Mesendoderm (in vitro differentiated cells): ENCODE results near the gene CER1. TPM values are rescaled to one million over a fixed set of nuclear protein-coding genes. Genes with fewer than 3 reads are reported as not detected.

Experiments
- DNase-seq: peaks from one replicate; pipeline ENCODE4 v3.0.0; 2013
- H2AK5ac ChIP-seq: 2 replicates; pipeline ENCODE4 v1.6.1; 2013; ENCODE audit warnings: low read length, inconsistent platforms
- H2BK120ac ChIP-seq: 2 replicates; pipeline ENCODE4 v1.6.1; 2013; ENCODE audit warnings: low read depth, mild to moderate bottlenecking, low read length, moderate library complexity, mixed read lengths
- H2BK15ac ChIP-seq: replicated peaks from 2 replicates; pipeline ENCODE4 v1.6.1; 2013; ENCODE audit warnings: low read depth, mild to moderate bottlenecking, moderate library complexity
- H2BK5ac ChIP-seq: 2 replicates; pipeline ENCODE4 v1.6.1; 2013; ENCODE audit warnings: low read length, inconsistent platforms
- H3K18ac ChIP-seq: 2 replicates; pipeline ENCODE4 v1.6.1; 2013; ENCODE audit warnings: mild to moderate bottlenecking, low read length, mixed read lengths
- H3K23ac ChIP-seq: one replicate; pipeline ENCODE4 v1.6.1; 2013; ENCODE audit warnings: low read length
- H3K27ac ChIP-seq: 2 replicates; pipeline ENCODE4 v1.5.1; 2013; ENCODE audit warnings: low read depth, mild to moderate bottlenecking, inconsistent platforms, low read length, moderate library complexity
- H3K27me3 ChIP-seq: 2 replicates; pipeline ENCODE4 v1.6.1; 2013; ENCODE audit warnings: low read length, control low read depth, mild to moderate bottlenecking, inconsistent platforms; ENCODE audit not compliant: insufficient read depth, poor library complexity
- H3K36me3 ChIP-seq: 2 replicates; pipeline ENCODE4 v1.6.1; 2013; ENCODE audit warnings: low read length, inconsistent platforms; ENCODE audit not compliant: control insufficient read depth, insufficient read depth
- H3K4ac ChIP-seq: one replicate; pipeline ENCODE4 v1.6.1; 2013; ENCODE audit warnings: low read depth, mild to moderate bottlenecking, low read length, moderate library complexity
- H3K4me1 ChIP-seq: 2 replicates; pipeline ENCODE4 v1.6.1; 2013; ENCODE audit warnings: low read depth, low read length, inconsistent platforms; ENCODE audit not compliant: control insufficient read depth
- H3K4me2 ChIP-seq: 2 replicates; pipeline ENCODE4 v1.6.1; 2013; ENCODE audit warnings: low read length
- H3K4me3 ChIP-seq: 2 replicates; pipeline ENCODE4 v1.5.1; 2013; ENCODE audit warnings: mild to moderate bottlenecking, low read length
- H3K56ac ChIP-seq: one replicate; pipeline ENCODE4 v1.6.1; 2013; ENCODE audit warnings: low read length
- H3K79me1 ChIP-seq: 2 replicates; pipeline ENCODE4 v1.6.1; 2013; ENCODE audit warnings: low read length, inconsistent platforms
- H3K79me2 ChIP-seq: 2 replicates; pipeline ENCODE4 v1.6.1; 2013; ENCODE audit warnings: mild to moderate bottlenecking, low read length; ENCODE audit not compliant: control insufficient read depth, insufficient read depth
- H3K9ac ChIP-seq: 2 replicates; pipeline ENCODE4 v1.6.1; 2013; ENCODE audit warnings: low read length, inconsistent platforms
- H4K5ac ChIP-seq: one replicate; pipeline ENCODE4 v1.6.1; 2013; ENCODE audit warnings: low read length
- H4K8ac ChIP-seq: one replicate; pipeline ENCODE4 v1.6.1; 2013; ENCODE audit warnings: low read depth, mild to moderate bottlenecking, control low read depth, low read length, moderate library complexity
- WGBS: extraction: QIAGEN DNeasy Blood & Tissue Kit; methylation state at CpG from one replicate; pipeline ENCODE4 v1.1.7; 2013; ENCODE audit warnings: low lambda C conversion rate, missing lambda C conversion rate; ENCODE audit not compliant: insufficient coverage; ENCODE audit errors: extremely low coverage; 5-methylcytosine and 5-hydroxymethylcytosine counted together
- polyA plus RNA-seq, 2 experiments: library from polyadenylated mRNA; stranded (reverse); fragments of 200-250 nt; gene quantifications; one replicate each; pipeline ENCODE4 v1.2.3, GENCODE V29; 2013

Gene CER1
- 779 TPM for polyA plus RNA-seq (2013, experiment 1 of 2)
- 727 TPM for polyA plus RNA-seq (2013, experiment 2 of 2)

- Histone ChIP-seq H4K8ac (peak within 1 kb of the TSS; percentile 89), H3K36me3 (peaks cover 6% of the 10 kb centered on the region), H2BK5ac (peak within 1 kb of the TSS; percentile 94), H2BK120ac (peak within 1 kb of the TSS; percentile 73), H3K27me3 (no peaks in the 10 kb centered on the region), H2BK15ac (no peak within 1 kb of the TSS), H4K5ac (peak within 1 kb of the TSS; percentile 29), H3K27ac (peak within 1 kb of the TSS; percentile 82), H3K18ac (peak within 1 kb of the TSS; percentile 79), H3K4me1 (peaks cover 7% of the 10 kb centered on the region), H3K79me1 (peaks cover 2% of the 10 kb centered on the region), H2AK5ac (no peak within 1 kb of the TSS), H3K56ac (peak within 1 kb of the TSS; percentile 79), H3K79me2 (peaks cover 12% of the 10 kb centered on the region), H3K23ac (no peak within 1 kb of the TSS), H3K9ac (peak within 1 kb of the TSS; percentile 96), H3K4ac (no peak within 1 kb of the TSS), H3K4me2 (peak within 1 kb of the TSS; percentile 46), H3K4me3 (peak within 1 kb of the TSS; percentile 82)
- DNase-seq, result peak; percentile 99
- WGBS, result no CpG with 5 or more reads among the region's 7 CpGs
Observed at GRCh38 chr9:14722391-14723035, at the start of gene CER1. Gene CER1 (minus strand): TSS chr9:14722733. CDS start chr9:14722672, 61 bp downstream.

- Histone ChIP-seq H3K79me1 (no peaks in the 10 kb centered on the region), H4K8ac (no peak overlapping the region), H3K56ac (peak overlapping the region; percentile 26), H3K27me3 (no peaks in the 10 kb centered on the region), H3K4me2 (no peak overlapping the region), H3K4me3 (no peak overlapping the region), H3K79me2 (no peaks in the 10 kb centered on the region), H3K18ac (no peak overlapping the region), H3K4ac (no peak overlapping the region), H3K36me3 (no peaks in the 10 kb centered on the region), H2BK5ac (peak overlapping the region; percentile 67), H4K5ac (no peak overlapping the region), H3K23ac (no peak overlapping the region), H3K4me1 (no peaks in the 10 kb centered on the region), H3K27ac (no peak overlapping the region), H2BK120ac (no peak overlapping the region), H2BK15ac (no peak overlapping the region), H3K9ac (no peak overlapping the region), H2AK5ac (peak overlapping the region; percentile 38)
- no CpG with 5 or more reads among the region's 7 CpGs for WGBS
- DNase-seq, result no peak
Observed at GRCh38 chr9:14770592-14770991, 48.1 kb upstream of the CER1 start.

- Histone ChIP-seq H3K56ac (no peak overlapping the region), H3K23ac (no peak overlapping the region), H3K4me1 (no peaks in the 10 kb centered on the region), H3K4me3 (no peak overlapping the region), H2AK5ac (no peak overlapping the region), H3K4me2 (no peak overlapping the region), H3K9ac (no peak overlapping the region), H3K79me2 (no peaks in the 10 kb centered on the region), H3K79me1 (no peaks in the 10 kb centered on the region), H2BK5ac (no peak overlapping the region), H3K36me3 (no peaks in the 10 kb centered on the region), H3K4ac (no peak overlapping the region), H2BK15ac (no peak overlapping the region), H4K5ac (no peak overlapping the region), H4K8ac (no peak overlapping the region), H2BK120ac (no peak overlapping the region), H3K18ac (no peak overlapping the region), H3K27me3 (no peaks in the 10 kb centered on the region), H3K27ac (no peak overlapping the region)
- peak; percentile 79 for DNase-seq
- WGBS, result no CpG with 5 or more reads among the region's 3 CpGs
Observed at GRCh38 chr9:14769230-14769571, 46.7 kb upstream of the CER1 start.

- no peaks in the 10 kb centered on the region for H3K79me2 ChIP-seq
- H3K4me2 ChIP-seq, result no peak overlapping the region
- no CpG with 5 or more reads among the region's 8 CpGs for WGBS
- no peaks in the 10 kb centered on the region for H3K79me1 ChIP-seq
- peak; percentile 75 for DNase-seq
- no peak overlapping the region for H4K5ac ChIP-seq
- no peak overlapping the region for H2BK15ac ChIP-seq
- H4K8ac ChIP-seq, result no peak overlapping the region
- no peaks in the 10 kb centered on the region for H3K36me3 ChIP-seq
- no peaks in the 10 kb centered on the region for H3K27me3 ChIP-seq
- no peak overlapping the region for H2AK5ac ChIP-seq
- no peak overlapping the region for H2BK120ac ChIP-seq
- H3K4me1 ChIP-seq, result no peaks in the 10 kb centered on the region
- H3K56ac ChIP-seq, result peak overlapping the region; percentile 42
- peak overlapping the region; percentile 22 for H3K9ac ChIP-seq
- no peak overlapping the region for H3K4me3 ChIP-seq
- no peak overlapping the region for H3K18ac ChIP-seq
- H3K4ac ChIP-seq, result no peak overlapping the region
- no peak overlapping the region for H3K23ac ChIP-seq
- H2BK5ac ChIP-seq, result peak overlapping the region; percentile 28
- no peak overlapping the region for H3K27ac ChIP-seq
Observed at GRCh38 chr9:14768405-14769229, 46.1 kb upstream of the CER1 start.

- Histone ChIP-seq H3K79me2 (no peaks in the 10 kb centered on the region), H4K8ac (no peak overlapping the region), H2AK5ac (peak overlapping the region; percentile 35), H3K9ac (no peak overlapping the region), H4K5ac (peak overlapping the region; percentile 7), H3K79me1 (no peaks in the 10 kb centered on the region), H3K4ac (no peak overlapping the region), H3K27me3 (no peaks in the 10 kb centered on the region), H3K56ac (peak overlapping the region; percentile 27), H3K18ac (peak overlapping the region; percentile 61), H2BK5ac (peak overlapping the region; percentile 33), H2BK15ac (peak overlapping the region; percentile 11), H3K36me3 (no peaks in the 10 kb centered on the region), H2BK120ac (no peak overlapping the region), H3K23ac (no peak overlapping the region), H3K27ac (no peak overlapping the region), H3K4me3 (no peak overlapping the region), H3K4me1 (no peaks in the 10 kb centered on the region), H3K4me2 (no peak overlapping the region)
- no CpG with 5 or more reads among the region's 6 CpGs for WGBS
- no peak for DNase-seq
Observed at GRCh38 chr9:14766299-14766698, 43.8 kb upstream of the CER1 start.
